ENCODE measurements around the gene LHX8.

Gene LHX8

GRCh38 chr1:75198163-75198562, 64.0 kb downstream of the LHX8 start:
- no peak for ATAC-seq
- TF ChIP-seq CSDC2 (CRISPR knock-in tag; IDR thresholded peaks at IDR 0.05) (no peak), POU6F1 (CRISPR knock-in tag; IDR thresholded peaks at IDR 0.05; ENCODE audit: borderline replicate concordance, low read depth) (no peak)

- ATAC-seq = no peak
- TF ChIP-seq ZFP30 (CRISPR knock-in tag; IDR thresholded peaks at IDR 0.05) (no peak), RARB (CRISPR knock-in tag; IDR thresholded peaks at IDR 0.05) (no peak), TSHZ2 (CRISPR knock-in tag; IDR thresholded peaks at IDR 0.05) (no peak), CSRNP3 (CRISPR knock-in tag; IDR thresholded peaks at IDR 0.05) (no peak), POU6F1 (CRISPR knock-in tag; IDR thresholded peaks at IDR 0.05; ENCODE audit: borderline replicate concordance, low read depth) (no peak), ZNF565 (CRISPR knock-in tag; conservative IDR thresholded peaks at IDR 0.05; ENCODE audit: low read depth) (no peak), CREB5 (CRISPR knock-in tag; IDR thresholded peaks at IDR 0.05; ENCODE audit: low read depth) (no peak), ZNF70 (CRISPR knock-in tag; IDR thresholded peaks at IDR 0.05) (no peak), OSR1 (CRISPR knock-in tag; IDR thresholded peaks at IDR 0.05) (no peak), TCF4 (CRISPR knock-in tag; IDR thresholded peaks at IDR 0.05; ENCODE audit: borderline replicate concordance) (no peak)
These were observed 64.6 kb downstream of the LHX8 start for GRCh38 chr1:75198761-75199160.

GRCh38 chr1:75202751-75203150, 68.6 kb downstream of the LHX8 start:
- TF ChIP-seq PPARA (CRISPR knock-in tag; IDR thresholded peaks at IDR 0.05; ENCODE audit: borderline replicate concordance) = no peak
- no peak for TF ChIP-seq CSDC2 (CRISPR knock-in tag; IDR thresholded peaks at IDR 0.05)
- TF ChIP-seq ZNF565 (CRISPR knock-in tag; conservative IDR thresholded peaks at IDR 0.05; ENCODE audit: low read depth) = no peak
- no peak for TF ChIP-seq CREB5 (CRISPR knock-in tag; IDR thresholded peaks at IDR 0.05; ENCODE audit: low read depth)
- no peak for TF ChIP-seq ZFP3 (CRISPR knock-in tag; IDR thresholded peaks at IDR 0.05)
- no peak for TF ChIP-seq PATZ1 (CRISPR knock-in tag; IDR thresholded peaks at IDR 0.05; ENCODE audit: borderline replicate concordance)
- no peak for TF ChIP-seq ZFP30 (CRISPR knock-in tag; IDR thresholded peaks at IDR 0.05)
- no peak for TF ChIP-seq TOX (CRISPR knock-in tag; IDR thresholded peaks at IDR 0.05; ENCODE audit: borderline replicate concordance)
- TF ChIP-seq SNAI2 (CRISPR knock-in tag; IDR thresholded peaks at IDR 0.05) = no peak
- TF ChIP-seq CSRNP3 (CRISPR knock-in tag; IDR thresholded peaks at IDR 0.05) = no peak
- no peak for TF ChIP-seq TSHZ2 (CRISPR knock-in tag; IDR thresholded peaks at IDR 0.05)
- TF ChIP-seq RARB (CRISPR knock-in tag; IDR thresholded peaks at IDR 0.05) = no peak
- TF ChIP-seq GLIS3 (CRISPR knock-in tag; IDR thresholded peaks at IDR 0.05) = no peak

More at GRCh38 chr1:75202751-75203150, 68.6 kb downstream of the LHX8 start:
- ATAC-seq = no peak
